NCI-H146 (cell line): ENCODE data around the gene PRSS2.
"Not testable (repeated sequence)": the region's sequence is repeated elsewhere in the genome, so short reads cannot be mapped to it uniquely, and the experiment has no call there.

ENCODE experiments used
- DNase-seq: peaks from one replicate; lab custom pipeline; 2025; lab: John Stamatoyannopoulos, UW

PRSS2 gene

GRCh38 chr7:142759433-142759832 lies 11.3 kb upstream of the PRSS2 start:
- no peak for DNase-seq

- DNase-seq, result no peak
These were observed 10.6 kb upstream of the PRSS2 start for GRCh38 chr7:142760071-142760642.

- DNase-seq, result not testable (repeated sequence)
These were observed 9.2 kb upstream of the PRSS2 start for GRCh38 chr7:142761606-142762005.

GRCh38 chr7:142762104-142762503 lies 8.7 kb upstream of the PRSS2 start:
- no peak for DNase-seq

- no peak for DNase-seq
These were observed 3.3 kb upstream of the PRSS2 start for GRCh38 chr7:142767451-142767850.

- DNase-seq, result no peak
These were observed 2.9 kb upstream of the PRSS2 start for GRCh38 chr7:142767861-142768260.

- DNase-seq, result not testable (repeated sequence)
These were observed 1.9 kb upstream of the PRSS2 start for GRCh38 chr7:142768885-142769284.

GRCh38 chr7:142771353-142771723 lies 568 bp downstream of the PRSS2 start:
- peak; percentile 3 for DNase-seq

GRCh38 chr7:142772051-142772450 lies 1.3 kb downstream of the PRSS2 start:
- no peak for DNase-seq

GRCh38 chr7:142772673-142773072 lies 1.9 kb downstream of the PRSS2 start:
- DNase-seq, result no peak

GRCh38 chr7:142773230-142773629 lies 2.5 kb downstream of the PRSS2 start:
- no peak for DNase-seq

- no peak for DNase-seq
These were observed 3.4 kb downstream of the PRSS2 start for GRCh38 chr7:142773937-142774744.

- no peak for DNase-seq
These were observed 4.1 kb downstream of the PRSS2 start for GRCh38 chr7:142774826-142775225.

- not testable (repeated sequence) for DNase-seq
These were observed 4.8 kb downstream of the PRSS2 start for GRCh38 chr7:142775351-142776115.

- no peak for DNase-seq
These were observed 5.6 kb downstream of the PRSS2 start for GRCh38 chr7:142776206-142776844.

- not testable (repeated sequence) for DNase-seq
These were observed 6.1 kb downstream of the PRSS2 start for GRCh38 chr7:142776845-142777225.

GRCh38 chr7:142777318-142777717 lies 6.5 kb downstream of the PRSS2 start:
- no peak for DNase-seq

GRCh38 chr7:142782922-142783900 lies 12.4 kb downstream of the PRSS2 start:
- DNase-seq, result peak; percentile 80

GRCh38 chr7:142784096-142784495 lies 13.3 kb downstream of the PRSS2 start:
- DNase-seq, result no peak

- no peak for DNase-seq
These were observed 13.9 kb downstream of the PRSS2 start for GRCh38 chr7:142784716-142785115.

GRCh38 chr7:142785841-142786250 lies 15.1 kb downstream of the PRSS2 start:
- no peak for DNase-seq
